GM12878 (cell line): Measurements from ENCODE around the gene SYPL1. TPM values are rescaled to one million over a fixed set of nuclear protein-coding genes. Genes with fewer than 3 reads are reported as not detected.

Experiments used
- ATAC-seq: fragments of 200-7000 bp; cut with Tn5 transposase; 3 replicates; pipeline ENCODE4 v1.9.1; 2020; ENCODE audit warnings: mild to moderate bottlenecking, moderate library complexity
- BruUV-seq: library from RNA; stranded (reverse); fragments of 400-500 nt; replicated peaks from 2 replicates; lab custom pipeline; 2021; lab: Mats Ljungman, UMichigan
- CTCF ChIA-PET: fragments of 300-600 bp; sonication (Branson Sonifier 250); formaldehyde crosslinking; extraction: SDS; loops from one replicate; lab custom pipeline; 2021; ENCODE audit warnings: inconsistent platforms; lab: Yijun Ruan, JAX
- POLR2A ChIA-PET: fragments of 350-600 bp; formaldehyde crosslinking; extraction: SDS; loops from one replicate; lab custom pipeline; 2021; ENCODE audit warnings: inconsistent platforms; lab: Charles Lee
- RAD21 ChIA-PET: fragments of 300-600 bp; sonication (Branson Sonifier 250); formaldehyde crosslinking; loops from one replicate; lab custom pipeline; 2023; ENCODE audit warnings: antibody characterized with exemption; ENCODE audit not compliant: unreplicated experiment; lab: Charles Lee
- SMC1A ChIA-PET: fragments of 300-600 bp; sonication (Branson Sonifier 250); formaldehyde crosslinking; loops from one replicate; lab custom pipeline; 2023; ENCODE audit not compliant: unreplicated experiment, uncharacterized antibody; lab: Charles Lee
- DNase-seq: peaks from one replicate; pipeline ENCODE4 v3.0.0-alpha.2; 2011; ENCODE audit warnings: low read depth, low spot score
- FAIRE-seq: peaks from 3 replicates; lab custom pipeline; 2011; peaks lifted over from hg19 to GRCh38; lab: Jason Lieb, UNC
- H2AFZ ChIP-seq: 2 replicates; pipeline ENCODE4 v1.6.0; 2011; ENCODE audit warnings: low read depth, low read length, control low read depth; ENCODE audit not compliant: control insufficient read depth
- H3K27ac ChIP-seq: 2 replicates; pipeline ENCODE4 v1.5.1; 2011; ENCODE audit warnings: control low read depth; ENCODE audit not compliant: control insufficient read depth, insufficient read depth
- H3K27me3 ChIP-seq, 2 experiments: replicated peaks in 1 of 2; 2 replicates each; pipeline versions ENCODE4 v1.6.0 to v1.6.1; 2011; ENCODE audit warnings: low read length in 1 of 2; ENCODE audit not compliant: control insufficient read depth in 2 of 2, insufficient read depth in 2 of 2
- H3K36me3 ChIP-seq, 2 experiments: 2 replicates each; pipeline ENCODE4 v1.5.1; 2011; ENCODE audit warnings: low read length in 1 of 2; ENCODE audit not compliant: control insufficient read depth in 2 of 2, insufficient read depth in 2 of 2
- H3K4me1 ChIP-seq: 2 replicates; pipeline ENCODE4 v1.6.1; 2011; ENCODE audit warnings: mild to moderate bottlenecking, low read length, moderate library complexity, mixed read lengths; ENCODE audit not compliant: control insufficient read depth, insufficient read depth
- H3K4me2 ChIP-seq: 2 replicates; pipeline ENCODE4 v1.6.0; 2011; ENCODE audit warnings: control low read depth; ENCODE audit not compliant: control insufficient read depth, insufficient read depth
- H3K4me3 ChIP-seq: fragments of 200-600 bp; sonication (generic); 2 replicates; pipeline ENCODE4 v1.5.1; 2016
- H3K79me2 ChIP-seq: 2 replicates; pipeline ENCODE4 v1.6.0; 2011; ENCODE audit warnings: low read length; ENCODE audit not compliant: control insufficient read depth, insufficient read depth
- H3K9ac ChIP-seq: 2 replicates; pipeline ENCODE4 v1.8.0; 2011; ENCODE audit warnings: low read length, control low read depth, mixed read lengths; ENCODE audit not compliant: control insufficient read depth, insufficient read depth
- H3K9me3 ChIP-seq: replicated peaks from 3 replicates; pipeline ENCODE4 v1.5.1; 2011; ENCODE audit warnings: mild to moderate bottlenecking, low read length; ENCODE audit not compliant: control insufficient read depth, insufficient read depth
- H4K20me1 ChIP-seq: 2 replicates; pipeline ENCODE4 v1.6.0; 2011; ENCODE audit not compliant: control insufficient read depth, insufficient read depth
- BHLHE40 ChIP-seq, 2 experiments: fragments of 450-650 bp in 1 of 2; IDR thresholded peaks; 2 replicates each; pipeline ENCODE4 v1.6.1; 2011 to 2017; ENCODE audit warnings: low read depth in 2 of 2, borderline replicate concordance in 1 of 2, improper control_type of control experiment in 1 of 2, low read length in 1 of 2, mild to moderate bottlenecking in 1 of 2
- FOS ChIP-seq: IDR thresholded peaks from 3 replicates; pipeline ENCODE4 v1.6.1; 2011; ENCODE audit warnings: borderline replicate concordance; ENCODE audit not compliant: insufficient read length; ENCODE audit errors: extremely low read depth
- RFX5 ChIP-seq: IDR thresholded peaks from 2 replicates; pipeline ENCODE4 v1.6.1; 2011; ENCODE audit warnings: low read depth, low read length, improper control_type of control experiment
- SREBF2 ChIP-seq: IDR thresholded peaks from 2 replicates; pipeline ENCODE4 v1.6.1; 2012; ENCODE audit warnings: mild to moderate bottlenecking, low read length
- YBX1 ChIP-seq: fragments of 450-650 bp; IDR thresholded peaks from 2 replicates; pipeline ENCODE4 v1.6.1; 2016; ENCODE audit warnings: antibody characterized with exemption
- ZNF207 ChIP-seq: fragments of 450-650 bp; IDR thresholded peaks from 2 replicates; pipeline ENCODE4 v1.6.1; 2014; ENCODE audit warnings: antibody characterized with exemption, mild to moderate bottlenecking, borderline replicate concordance
- WGBS: methylation state at CpG from one replicate; pipeline ENCODE4 v1.1.6; 2016; ENCODE audit warnings: low lambda C conversion rate; ENCODE audit not compliant: insufficient replicate concordance, insufficient coverage; ENCODE audit errors: missing lambda C conversion rate; 5-methylcytosine and 5-hydroxymethylcytosine counted together
- in situ Hi-C: fragments of 300-500 bp; cut with MboI; formaldehyde crosslinking; loops from 9 replicates; pipeline ENCODE4 v1.14.3; 2018; ENCODE audit warnings: mixed read lengths
- intact Hi-C: fragments of 100-400 bp; cut with micrococcal nuclease; formaldehyde crosslinking; loops from one replicate; pipeline ENCODE4 v1.14.2; 2022; ENCODE audit not compliant: unreplicated experiment
- polyA plus RNA-seq, 11 experiments: library from polyadenylated mRNA; depleted of rRNA in 4 of 11; unstranded in 6 of 11; stranded (reverse) in 5 of 11; fragments of >200 nt; fragmentation: Nextera tagmentation in 4 of 11; fragmentation: Illumina TruSeq in 1 of 11; extraction: Ambion mirVana in 4 of 11; extraction: Trizol in 1 of 11; gene quantifications; 1 replicate in 1 of 11; 2 replicates in 10 of 11; pipeline versions ENCODE4 v1.2.1 to v1.2.3, GENCODE V29; 2011 to 2016; ENCODE audit warnings: inconsistent platforms in 2 of 11, missing spikeins in 2 of 11, low read depth in 1 of 11
- total RNA-seq, 4 experiments: library from RNA; depleted of rRNA in 3 of 4; stranded (reverse); fragments of >200 nt in 3 of 4; fragmentation: Illumina TruSeq in 1 of 4; extraction: Trizol in 1 of 4; gene quantifications; 2 replicates each; pipeline versions ENCODE4 v1.2.1 to v1.2.3, GENCODE V29; 2013 to 2021
- TF ChIP-seq, protein P1 (sequence below): fragments of 450-650 bp; IDR thresholded peaks from 2 replicates; pipeline ENCODE4 v1.6.1; 2017; ENCODE audit warnings: mild to moderate bottlenecking, moderate library complexity
- TF ChIP-seq, protein P2 (sequence below): fragments of 450-650 bp; conservative IDR thresholded peaks from 2 replicates; pipeline ENCODE4 v1.6.1; 2017; ENCODE audit warnings: mild to moderate bottlenecking, moderate library complexity
- TF ChIP-seq, protein P3 (sequence below): fragments of 450-650 bp; IDR thresholded peaks from 2 replicates; pipeline ENCODE4 v1.6.1; 2017; ENCODE audit warnings: mild to moderate bottlenecking, moderate library complexity
- TF ChIP-seq, protein P4 (sequence below): IDR thresholded peaks from 2 replicates; pipeline ENCODE4 v1.6.1; 2012; ENCODE audit warnings: mild to moderate bottlenecking, low read depth, low read length

The SYPL1 gene
- total and polyA plus RNA-seq, 10 of the 15 experiments (the other 5 are each of a cell fraction or from before 2014, with no cell fraction given) = 34.5 to 177 (median 87.3) TPM

DNA sequence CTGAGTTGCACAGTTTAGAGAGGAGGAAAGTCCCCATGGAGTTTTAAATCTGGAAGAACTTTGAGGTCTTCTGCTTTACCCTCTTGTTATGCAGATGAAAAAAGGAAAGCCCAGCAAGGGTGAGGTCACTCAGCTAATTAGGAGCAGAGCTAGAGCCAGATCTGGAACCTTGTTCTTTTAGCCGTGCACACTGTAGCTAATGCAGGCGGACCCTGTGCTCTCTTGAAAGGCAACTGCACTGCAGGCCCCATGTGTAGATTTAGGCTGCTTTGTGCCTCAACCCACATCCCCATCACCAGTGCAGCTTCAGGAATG is 63.4 kb downstream of the SYPL1 start:
- ChIA-PET SMC1A (interaction anchor here (2.1 kb wide), 1 partner anchor 107 kb away, joined by 9 read pairs; no protein-coding TSS in a partner anchor), POLR2A (no interaction called here), RAD21 (interaction anchor here (0.6 to 2.8 kb wide), 2 partner anchors 106 to 443 kb away, joined by 5 to 19 read pairs; no protein-coding TSS in a partner anchor), CTCF (interaction anchor here (0.6 to 3.5 kb wide), 5 partner anchors 105 to 394 kb away, joined by 3 to 35 read pairs (median 5); no protein-coding TSS in a partner anchor)
- Histone ChIP-seq H3K4me2 (no peak overlapping the region), H3K4me3 (no peak overlapping the region), H3K27ac (no peak overlapping the region), H3K9me3 (no peaks in the 10 kb centered on the region), H3K4me1 (no peaks in the 10 kb centered on the region), H3K27me3 (peaks cover 1 to 6% of the 10 kb centered on the region in 2 experiments; a peak in 2 of 4 replicates), H4K20me1 (no peaks in the 10 kb centered on the region), H2AFZ (no peak overlapping the region), H3K9ac (no peak overlapping the region), H3K79me2 (no peaks in the 10 kb centered on the region), H3K36me3 (no peaks in the 10 kb centered on the region)
- DNase-seq (no peak), FAIRE-seq (no peak), ATAC-seq (no peak)
- intact Hi-C loops (no loop called here), in situ Hi-C loops (no loop called here)
- no TSS peak for BruUV-seq
- whole genome bisulfite sequencing = 95% methylated on average over 2 of the region's 2 CpGs
- TF ChIP-seq BHLHE40 (IDR thresholded peaks at IDR 0.05; ENCODE audit: borderline replicate concordance in 1 of 2, low read depth in 2 of 2, low read length in 1 of 2) (no peak), YBX1 (no peak), RFX5 (no peak), SREBF2 (no peak), FOS (no peak), ZNF207 (no peak)
- TF ChIP-seq, protein P1, sequence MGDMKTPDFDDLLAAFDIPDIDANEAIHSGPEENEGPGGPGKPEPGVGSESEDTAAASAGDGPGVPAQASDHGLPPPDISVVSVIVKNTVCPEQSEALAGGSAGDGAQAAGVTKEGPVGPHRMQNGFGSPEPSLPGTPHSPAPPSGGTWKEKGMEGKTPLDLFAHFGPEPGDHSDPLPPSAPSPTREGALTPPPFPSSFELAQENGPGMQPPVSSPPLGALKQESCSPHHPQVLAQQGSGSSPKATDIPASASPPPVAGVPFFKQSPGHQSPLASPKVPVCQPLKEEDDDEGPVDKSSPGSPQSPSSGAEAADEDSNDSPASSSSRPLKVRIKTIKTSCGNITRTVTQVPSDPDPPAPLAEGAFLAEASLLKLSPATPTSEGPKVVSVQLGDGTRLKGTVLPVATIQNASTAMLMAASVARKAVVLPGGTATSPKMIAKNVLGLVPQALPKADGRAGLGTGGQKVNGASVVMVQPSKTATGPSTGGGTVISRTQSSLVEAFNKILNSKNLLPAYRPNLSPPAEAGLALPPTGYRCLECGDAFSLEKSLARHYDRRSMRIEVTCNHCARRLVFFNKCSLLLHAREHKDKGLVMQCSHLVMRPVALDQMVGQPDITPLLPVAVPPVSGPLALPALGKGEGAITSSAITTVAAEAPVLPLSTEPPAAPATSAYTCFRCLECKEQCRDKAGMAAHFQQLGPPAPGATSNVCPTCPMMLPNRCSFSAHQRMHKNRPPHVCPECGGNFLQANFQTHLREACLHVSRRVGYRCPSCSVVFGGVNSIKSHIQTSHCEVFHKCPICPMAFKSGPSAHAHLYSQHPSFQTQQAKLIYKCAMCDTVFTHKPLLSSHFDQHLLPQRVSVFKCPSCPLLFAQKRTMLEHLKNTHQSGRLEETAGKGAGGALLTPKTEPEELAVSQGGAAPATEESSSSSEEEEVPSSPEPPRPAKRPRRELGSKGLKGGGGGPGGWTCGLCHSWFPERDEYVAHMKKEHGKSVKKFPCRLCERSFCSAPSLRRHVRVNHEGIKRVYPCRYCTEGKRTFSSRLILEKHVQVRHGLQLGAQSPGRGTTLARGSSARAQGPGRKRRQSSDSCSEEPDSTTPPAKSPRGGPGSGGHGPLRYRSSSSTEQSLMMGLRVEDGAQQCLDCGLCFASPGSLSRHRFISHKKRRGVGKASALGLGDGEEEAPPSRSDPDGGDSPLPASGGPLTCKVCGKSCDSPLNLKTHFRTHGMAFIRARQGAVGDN = no peak
- TF ChIP-seq, protein P2, sequence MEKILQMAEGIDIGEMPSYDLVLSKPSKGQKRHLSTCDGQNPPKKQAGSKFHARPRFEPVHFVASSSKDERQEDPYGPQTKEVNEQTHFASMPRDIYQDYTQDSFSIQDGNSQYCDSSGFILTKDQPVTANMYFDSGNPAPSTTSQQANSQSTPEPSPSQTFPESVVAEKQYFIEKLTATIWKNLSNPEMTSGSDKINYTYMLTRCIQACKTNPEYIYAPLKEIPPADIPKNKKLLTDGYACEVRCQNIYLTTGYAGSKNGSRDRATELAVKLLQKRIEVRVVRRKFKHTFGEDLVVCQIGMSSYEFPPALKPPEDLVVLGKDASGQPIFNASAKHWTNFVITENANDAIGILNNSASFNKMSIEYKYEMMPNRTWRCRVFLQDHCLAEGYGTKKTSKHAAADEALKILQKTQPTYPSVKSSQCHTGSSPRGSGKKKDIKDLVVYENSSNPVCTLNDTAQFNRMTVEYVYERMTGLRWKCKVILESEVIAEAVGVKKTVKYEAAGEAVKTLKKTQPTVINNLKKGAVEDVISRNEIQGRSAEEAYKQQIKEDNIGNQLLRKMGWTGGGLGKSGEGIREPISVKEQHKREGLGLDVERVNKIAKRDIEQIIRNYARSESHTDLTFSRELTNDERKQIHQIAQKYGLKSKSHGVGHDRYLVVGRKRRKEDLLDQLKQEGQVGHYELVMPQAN = no peak
- TF ChIP-seq, protein P3, sequence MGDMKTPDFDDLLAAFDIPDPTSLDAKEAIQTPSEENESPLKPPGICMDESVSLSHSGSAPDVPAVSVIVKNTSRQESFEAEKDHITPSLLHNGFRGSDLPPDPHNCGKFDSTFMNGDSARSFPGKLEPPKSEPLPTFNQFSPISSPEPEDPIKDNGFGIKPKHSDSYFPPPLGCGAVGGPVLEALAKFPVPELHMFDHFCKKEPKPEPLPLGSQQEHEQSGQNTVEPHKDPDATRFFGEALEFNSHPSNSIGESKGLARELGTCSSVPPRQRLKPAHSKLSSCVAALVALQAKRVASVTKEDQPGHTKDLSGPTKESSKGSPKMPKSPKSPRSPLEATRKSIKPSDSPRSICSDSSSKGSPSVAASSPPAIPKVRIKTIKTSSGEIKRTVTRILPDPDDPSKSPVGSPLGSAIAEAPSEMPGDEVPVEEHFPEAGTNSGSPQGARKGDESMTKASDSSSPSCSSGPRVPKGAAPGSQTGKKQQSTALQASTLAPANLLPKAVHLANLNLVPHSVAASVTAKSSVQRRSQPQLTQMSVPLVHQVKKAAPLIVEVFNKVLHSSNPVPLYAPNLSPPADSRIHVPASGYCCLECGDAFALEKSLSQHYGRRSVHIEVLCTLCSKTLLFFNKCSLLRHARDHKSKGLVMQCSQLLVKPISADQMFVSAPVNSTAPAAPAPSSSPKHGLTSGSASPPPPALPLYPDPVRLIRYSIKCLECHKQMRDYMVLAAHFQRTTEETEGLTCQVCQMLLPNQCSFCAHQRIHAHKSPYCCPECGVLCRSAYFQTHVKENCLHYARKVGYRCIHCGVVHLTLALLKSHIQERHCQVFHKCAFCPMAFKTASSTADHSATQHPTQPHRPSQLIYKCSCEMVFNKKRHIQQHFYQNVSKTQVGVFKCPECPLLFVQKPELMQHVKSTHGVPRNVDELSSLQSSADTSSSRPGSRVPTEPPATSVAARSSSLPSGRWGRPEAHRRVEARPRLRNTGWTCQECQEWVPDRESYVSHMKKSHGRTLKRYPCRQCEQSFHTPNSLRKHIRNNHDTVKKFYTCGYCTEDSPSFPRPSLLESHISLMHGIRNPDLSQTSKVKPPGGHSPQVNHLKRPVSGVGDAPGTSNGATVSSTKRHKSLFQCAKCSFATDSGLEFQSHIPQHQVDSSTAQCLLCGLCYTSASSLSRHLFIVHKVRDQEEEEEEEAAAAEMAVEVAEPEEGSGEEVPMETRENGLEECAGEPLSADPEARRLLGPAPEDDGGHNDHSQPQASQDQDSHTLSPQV = no peak
- TF ChIP-seq, protein P4, sequence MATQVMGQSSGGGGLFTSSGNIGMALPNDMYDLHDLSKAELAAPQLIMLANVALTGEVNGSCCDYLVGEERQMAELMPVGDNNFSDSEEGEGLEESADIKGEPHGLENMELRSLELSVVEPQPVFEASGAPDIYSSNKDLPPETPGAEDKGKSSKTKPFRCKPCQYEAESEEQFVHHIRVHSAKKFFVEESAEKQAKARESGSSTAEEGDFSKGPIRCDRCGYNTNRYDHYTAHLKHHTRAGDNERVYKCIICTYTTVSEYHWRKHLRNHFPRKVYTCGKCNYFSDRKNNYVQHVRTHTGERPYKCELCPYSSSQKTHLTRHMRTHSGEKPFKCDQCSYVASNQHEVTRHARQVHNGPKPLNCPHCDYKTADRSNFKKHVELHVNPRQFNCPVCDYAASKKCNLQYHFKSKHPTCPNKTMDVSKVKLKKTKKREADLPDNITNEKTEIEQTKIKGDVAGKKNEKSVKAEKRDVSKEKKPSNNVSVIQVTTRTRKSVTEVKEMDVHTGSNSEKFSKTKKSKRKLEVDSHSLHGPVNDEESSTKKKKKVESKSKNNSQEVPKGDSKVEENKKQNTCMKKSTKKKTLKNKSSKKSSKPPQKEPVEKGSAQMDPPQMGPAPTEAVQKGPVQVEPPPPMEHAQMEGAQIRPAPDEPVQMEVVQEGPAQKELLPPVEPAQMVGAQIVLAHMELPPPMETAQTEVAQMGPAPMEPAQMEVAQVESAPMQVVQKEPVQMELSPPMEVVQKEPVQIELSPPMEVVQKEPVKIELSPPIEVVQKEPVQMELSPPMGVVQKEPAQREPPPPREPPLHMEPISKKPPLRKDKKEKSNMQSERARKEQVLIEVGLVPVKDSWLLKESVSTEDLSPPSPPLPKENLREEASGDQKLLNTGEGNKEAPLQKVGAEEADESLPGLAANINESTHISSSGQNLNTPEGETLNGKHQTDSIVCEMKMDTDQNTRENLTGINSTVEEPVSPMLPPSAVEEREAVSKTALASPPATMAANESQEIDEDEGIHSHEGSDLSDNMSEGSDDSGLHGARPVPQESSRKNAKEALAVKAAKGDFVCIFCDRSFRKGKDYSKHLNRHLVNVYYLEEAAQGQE = no peak
